Breast epithelium (tissue), 4 donors: ENCODE data around the gene VPS13D. TPM values are rescaled to one million over a fixed set of nuclear protein-coding genes. Genes with fewer than 3 reads are reported as not detected.
"Not testable (repeated sequence)": the region's sequence is repeated elsewhere in the genome, so short reads cannot be mapped to it uniquely, and the experiment has no call there.

Experiments
- DNase-seq, 2 donors: peaks; one replicate each; pipeline ENCODE4 v3.0.0-alpha.2; 2019; ENCODE audit warnings: low spot score in 2 of 2
- H3K27ac ChIP-seq, 2 donors: fragments of 200-600 bp; sonication (generic) in 1 of 2; one replicate each; pipeline ENCODE4 v1.5.1; 2016 to 2019; ENCODE audit warnings: mild to moderate bottlenecking in 1 of 2
- H3K27me3 ChIP-seq, 2 donors: fragments of 200-600 bp; sonication (generic) in 1 of 2; one replicate each; pipeline versions ENCODE4 v1.5.1 to v1.6.0; 2017 to 2019; ENCODE audit warnings: control low read depth in 1 of 2, mild to moderate bottlenecking in 1 of 2
- H3K36me3 ChIP-seq: fragments of 200-600 bp; one replicate; pipeline ENCODE4 v1.5.1; 2019
- H3K4me1 ChIP-seq, 2 donors: fragments of 200-600 bp; sonication (generic); one replicate each; pipeline ENCODE4 v1.5.1; 2016 to 2019; ENCODE audit warnings: control low read depth in 1 of 2
- H3K4me3 ChIP-seq, 3 donors: fragments of 200-600 bp; sonication (generic); 1 replicate in 2 of 3; 2 replicates in 1 of 3; pipeline ENCODE4 v1.5.1; 2016 to 2019; ENCODE audit warnings: mild to moderate bottlenecking in 3 of 3, moderate library complexity in 2 of 3
- H3K9me3 ChIP-seq, 2 donors: fragments of 200-600 bp; sonication (generic) in 1 of 2; one replicate each; pipeline ENCODE4 v1.5.1; 2016 to 2019; ENCODE audit warnings: control low read depth in 1 of 2
- POLR2A ChIP-seq: fragments of 450-650 bp; IDR thresholded peaks from one replicate; pipeline ENCODE4 v1.6.1; 2016; ENCODE audit warnings: antibody characterized with exemption, mild to moderate bottlenecking, moderate library complexity
- POLR2AphosphoS5 ChIP-seq, 3 donors: sonication (generic); formaldehyde crosslinking; IDR thresholded peaks; one replicate each; pipeline ENCODE4 v1.6.1; 2017; ENCODE audit warnings: antibody characterized with exemption in 3 of 3
- intact Hi-C: fragments of 100-400 bp; cut with DNase I; formaldehyde crosslinking; loops from one replicate; pipeline ENCODE4 v1.15.1; 2023; ENCODE audit warnings: low total_unique reads
- total RNA-seq, 3 donors: library from RNA; depleted of rRNA; stranded (reverse); fragments of >200 nt; gene quantifications; one replicate each; pipeline ENCODE4 v1.1.0, GENCODE V29; 2016
- TF ChIP-seq, protein P1 (sequence below), 3 donors: fragments of 450-650 bp; IDR thresholded peaks; one replicate each; pipeline ENCODE4 v1.5.1; 2016 to 2017; ENCODE audit warnings: antibody characterized with exemption in 3 of 3, mild to moderate bottlenecking in 3 of 3, moderate library complexity in 3 of 3

Gene VPS13D
- total RNA-seq, 3 donors from 2014 or later, result 73.9 to 115 (median 96.4) TPM

DNA sequence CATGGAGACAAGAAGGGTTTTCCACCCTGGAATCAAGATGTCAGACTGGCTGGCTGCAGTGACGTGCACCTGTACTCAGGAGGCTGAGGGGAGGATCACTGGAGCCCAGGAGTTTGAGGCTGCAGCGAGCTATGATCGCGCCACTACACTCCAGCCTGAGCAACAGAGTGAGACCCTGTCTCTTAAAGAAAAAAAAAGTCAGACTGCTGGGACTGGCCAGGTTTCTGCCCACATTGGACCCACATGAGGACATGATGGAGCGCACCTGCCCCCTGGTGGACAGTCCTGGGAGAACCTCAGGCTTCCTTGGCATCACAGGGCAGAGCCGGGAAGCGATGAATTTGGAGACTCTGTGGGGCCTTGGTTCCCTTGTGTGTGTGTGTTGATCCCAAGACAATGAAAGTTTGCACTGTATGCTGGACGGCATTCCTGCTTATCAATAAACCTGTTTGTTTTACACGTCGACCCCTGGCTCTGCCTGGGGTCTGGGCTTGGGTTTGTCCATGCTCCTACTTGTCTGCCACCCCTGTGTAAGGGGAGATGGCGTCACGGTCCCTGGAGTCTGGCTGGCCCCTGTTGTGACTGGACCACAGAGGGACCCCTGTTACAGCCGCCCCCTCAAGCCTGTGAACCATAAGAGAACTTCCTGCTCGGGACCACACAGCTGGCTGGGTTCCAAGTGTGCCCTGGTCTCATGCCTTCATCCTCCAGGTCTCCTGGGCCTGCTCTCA, 20.9 kb upstream of the VPS13D start:
- H3K27me3 ChIP-seq, result no peaks in the 10 kb centered on the region
- H3K36me3 ChIP-seq, result no peaks in the 10 kb centered on the region
- no peaks in the 10 kb centered on the region for H3K4me1 ChIP-seq
- TF ChIP-seq, protein P1, sequence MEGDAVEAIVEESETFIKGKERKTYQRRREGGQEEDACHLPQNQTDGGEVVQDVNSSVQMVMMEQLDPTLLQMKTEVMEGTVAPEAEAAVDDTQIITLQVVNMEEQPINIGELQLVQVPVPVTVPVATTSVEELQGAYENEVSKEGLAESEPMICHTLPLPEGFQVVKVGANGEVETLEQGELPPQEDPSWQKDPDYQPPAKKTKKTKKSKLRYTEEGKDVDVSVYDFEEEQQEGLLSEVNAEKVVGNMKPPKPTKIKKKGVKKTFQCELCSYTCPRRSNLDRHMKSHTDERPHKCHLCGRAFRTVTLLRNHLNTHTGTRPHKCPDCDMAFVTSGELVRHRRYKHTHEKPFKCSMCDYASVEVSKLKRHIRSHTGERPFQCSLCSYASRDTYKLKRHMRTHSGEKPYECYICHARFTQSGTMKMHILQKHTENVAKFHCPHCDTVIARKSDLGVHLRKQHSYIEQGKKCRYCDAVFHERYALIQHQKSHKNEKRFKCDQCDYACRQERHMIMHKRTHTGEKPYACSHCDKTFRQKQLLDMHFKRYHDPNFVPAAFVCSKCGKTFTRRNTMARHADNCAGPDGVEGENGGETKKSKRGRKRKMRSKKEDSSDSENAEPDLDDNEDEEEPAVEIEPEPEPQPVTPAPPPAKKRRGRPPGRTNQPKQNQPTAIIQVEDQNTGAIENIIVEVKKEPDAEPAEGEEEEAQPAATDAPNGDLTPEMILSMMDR (IDR thresholded peaks at IDR 0.05), result peak; percentile 94 to 97 (median 95)
- TF ChIP-seq POLR2A (no peak), POLR2AphosphoS5 (IDR thresholded peaks at IDR 0.05) (peak; percentile 40 to 62 (median 60))
- no peaks in the 10 kb centered on the region for H3K9me3 ChIP-seq
- intact Hi-C loops, result no loop called here
- peak overlapping the region in 1 of 2 donors; percentile 12 for H3K27ac ChIP-seq
- peak; percentile 73 to 86 for DNase-seq
- no peak overlapping the region for H3K4me3 ChIP-seq

- H3K36me3 ChIP-seq, result no peaks in the 10 kb centered on the region
- no peak for TF ChIP-seq POLR2A
- no peak for TF ChIP-seq POLR2AphosphoS5 (IDR thresholded peaks at IDR 0.05)
- TF ChIP-seq, protein P1 (IDR thresholded peaks at IDR 0.05), result no peak
- no peaks in the 10 kb centered on the region for H3K27me3 ChIP-seq
- DNase-seq, result no peak
- intact Hi-C loops, result no loop called here
- H3K9me3 ChIP-seq, result no peaks in the 10 kb centered on the region
- H3K4me1 ChIP-seq, result no peaks in the 10 kb centered on the region
- H3K27ac ChIP-seq, result peak overlapping the region in 1 of 2 donors; percentile 12
- no peak overlapping the region for H3K4me3 ChIP-seq
Observed at GRCh38 chr1:12209495-12209832, 20.4 kb upstream of the VPS13D start.

DNA sequence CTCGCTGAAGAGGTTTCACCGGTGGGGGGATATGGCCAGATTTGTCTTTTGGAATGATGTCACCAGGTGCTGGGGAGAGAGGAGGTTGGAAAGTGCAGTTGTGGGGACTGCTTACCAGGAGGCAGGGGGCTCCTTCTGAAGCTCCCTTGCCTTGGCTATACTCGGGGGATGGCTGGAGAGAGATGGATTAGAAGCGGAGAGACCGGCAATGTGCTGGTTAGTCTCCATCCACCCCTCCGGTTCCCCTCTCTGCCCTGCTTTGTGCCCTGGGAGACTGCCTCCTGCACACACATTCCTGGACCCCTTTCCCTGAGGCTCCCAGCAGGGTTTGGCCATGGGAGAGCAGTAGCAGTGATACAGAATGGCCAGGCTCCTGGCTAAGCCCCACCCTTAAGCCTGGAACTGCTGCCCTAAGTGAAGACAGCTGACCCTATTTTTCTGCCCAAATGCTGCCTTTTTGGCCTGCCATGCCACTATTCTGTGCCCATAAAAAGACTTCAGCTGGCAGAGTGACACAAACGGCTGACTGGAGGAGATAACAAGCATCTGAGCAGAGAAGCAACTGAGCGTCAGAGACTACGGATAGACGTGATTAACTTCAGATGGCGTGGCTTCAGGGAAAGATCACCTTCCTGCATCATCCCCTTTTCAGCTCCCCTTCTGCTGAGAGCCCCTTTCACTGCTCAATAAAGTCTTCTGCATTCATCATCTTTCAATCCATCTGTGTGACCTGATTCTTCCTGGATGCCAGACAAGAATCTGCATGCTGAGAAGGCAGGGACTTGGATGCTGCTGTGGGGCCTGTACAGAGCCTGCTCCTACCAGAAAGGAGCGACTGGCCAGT, 14.5 kb upstream of the VPS13D start:
- Histone ChIP-seq H3K27me3 (no peaks in the 10 kb centered on the region), H3K4me3 (no peak overlapping the region), H3K9me3 (peaks cover 0 to 12% of the 10 kb centered on the region in 2 donors), H3K4me1 (no peaks in the 10 kb centered on the region), H3K27ac (no peak overlapping the region), H3K36me3 (no peaks in the 10 kb centered on the region)
- no peak for DNase-seq
- TF ChIP-seq POLR2AphosphoS5 (IDR thresholded peaks at IDR 0.05), result no peak
- no peak for TF ChIP-seq POLR2A
- TF ChIP-seq, protein P1 (IDR thresholded peaks at IDR 0.05), result no peak
- intact Hi-C loops, result no loop called here

DNA sequence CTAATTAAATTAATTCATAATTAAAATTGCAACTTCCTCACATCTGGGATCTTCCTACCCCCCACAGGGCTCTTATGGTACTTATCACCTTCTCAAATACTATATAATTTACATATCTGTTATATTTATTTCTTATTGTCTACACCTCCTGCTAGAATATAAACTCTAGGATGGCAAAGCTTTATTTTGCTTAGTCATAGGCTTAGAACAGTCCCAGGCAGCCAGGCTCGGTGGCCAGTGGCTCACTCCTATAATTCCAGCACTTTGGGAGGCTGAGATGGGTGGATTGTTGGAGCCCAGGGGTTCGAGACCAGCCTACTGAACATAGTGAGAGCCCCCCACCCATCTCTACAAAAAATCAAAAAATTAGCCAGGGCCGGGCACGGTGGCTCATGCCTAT, 10.0 kb upstream of the VPS13D start:
- no peaks in the 10 kb centered on the region for H3K36me3 ChIP-seq
- peaks cover 0 to 12% of the 10 kb centered on the region in 2 donors for H3K9me3 ChIP-seq
- H3K27me3 ChIP-seq, result no peaks in the 10 kb centered on the region
- H3K4me3 ChIP-seq, result no peak overlapping the region
- no peak overlapping the region for H3K27ac ChIP-seq
- H3K4me1 ChIP-seq, result no peaks in the 10 kb centered on the region
- intact Hi-C loops, result no loop called here
- no peak for DNase-seq
- no peak for TF ChIP-seq POLR2AphosphoS5 (IDR thresholded peaks at IDR 0.05)
- TF ChIP-seq, protein P1 (IDR thresholded peaks at IDR 0.05), result no peak
- TF ChIP-seq POLR2A, result no peak

DNA sequence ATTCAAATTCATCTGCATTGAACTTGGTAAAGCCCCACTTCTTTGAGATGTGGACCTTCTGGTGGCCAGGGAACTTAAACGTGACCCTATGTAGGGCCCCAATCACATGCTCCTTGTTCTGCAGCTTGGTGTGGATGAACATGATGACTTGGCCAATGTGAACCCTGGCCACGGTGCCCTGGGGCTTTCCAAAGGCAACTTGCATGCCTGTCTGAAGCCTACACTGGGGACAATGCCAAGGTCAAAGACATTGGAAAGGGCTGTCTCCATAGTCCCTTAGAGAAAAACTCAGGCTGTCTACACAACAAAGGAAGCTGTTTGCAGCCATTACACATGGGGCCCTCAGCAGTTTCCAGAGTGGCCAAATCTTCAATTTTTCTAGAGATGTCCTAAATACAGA, 8.9 kb upstream of the VPS13D start:
- no peaks in the 10 kb centered on the region for H3K4me1 ChIP-seq
- no peak overlapping the region for H3K27ac ChIP-seq
- no peaks in the 10 kb centered on the region for H3K36me3 ChIP-seq
- DNase-seq, result no peak
- TF ChIP-seq POLR2AphosphoS5 (IDR thresholded peaks at IDR 0.05) (no peak), POLR2A (no peak)
- TF ChIP-seq, protein P1 (IDR thresholded peaks at IDR 0.05), result no peak
- H3K4me3 ChIP-seq, result no peak overlapping the region
- no peaks in the 10 kb centered on the region for H3K27me3 ChIP-seq
- intact Hi-C loops, result no loop called here
- peaks cover 0 to 4% of the 10 kb centered on the region in 2 donors for H3K9me3 ChIP-seq

- H3K27me3 ChIP-seq, H3K36me3 ChIP-seq, H3K4me1 ChIP-seq, intact Hi-C loops, H3K4me3 ChIP-seq, DNase-seq, H3K27ac ChIP-seq, H3K9me3 ChIP-seq: not testable (repeated sequence)
Observed at GRCh38 chr1:12222700-12223099, 7.1 kb upstream of the VPS13D start.

DNA sequence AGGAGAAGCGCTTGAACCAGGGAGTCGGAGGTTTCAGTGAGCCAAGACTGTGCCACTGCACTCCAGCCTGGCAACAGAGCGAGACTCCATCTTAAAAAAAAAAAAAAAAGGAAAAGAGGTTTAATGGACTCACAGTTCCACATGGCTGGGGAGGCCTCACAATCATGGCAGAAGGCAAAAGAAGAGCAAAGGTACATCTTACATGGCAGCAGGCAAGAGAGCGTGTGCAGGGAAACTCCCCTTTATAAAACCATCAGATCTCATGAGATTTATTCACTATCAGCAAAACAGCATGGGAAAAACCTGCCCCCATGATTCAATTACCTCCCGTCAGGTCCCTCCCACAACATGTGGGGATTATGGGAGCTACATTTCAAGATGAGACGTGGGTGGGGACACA, 5.7 kb upstream of the VPS13D start:
- H3K4me3 ChIP-seq, H3K27me3 ChIP-seq, intact Hi-C loops, H3K4me1 ChIP-seq, H3K9me3 ChIP-seq, H3K36me3 ChIP-seq, DNase-seq, H3K27ac ChIP-seq: not testable (repeated sequence)
